SH-SY5Y (cell line): ENCODE measurements around the gene CGB8.

Experiments
- GATA2 ChIP-seq: IDR thresholded peaks from 2 replicates; pipeline ENCODE4 v1.6.1; 2011; ENCODE audit warnings: mild to moderate bottlenecking, low read depth, low read length
- GATA3 ChIP-seq: IDR thresholded peaks from 2 replicates; pipeline ENCODE4 v1.6.1; 2011; ENCODE audit warnings: low read depth, mild to moderate bottlenecking, low read length, moderate library complexity

GRCh38 chr19:49067554-49067953 lies 18.6 kb upstream of the CGB8 start:
- TF ChIP-seq GATA3, result no peak
- TF ChIP-seq GATA2, result no peak
